ENCODE measurements around the gene HSPBP1.

Gene HSPBP1

DNA sequence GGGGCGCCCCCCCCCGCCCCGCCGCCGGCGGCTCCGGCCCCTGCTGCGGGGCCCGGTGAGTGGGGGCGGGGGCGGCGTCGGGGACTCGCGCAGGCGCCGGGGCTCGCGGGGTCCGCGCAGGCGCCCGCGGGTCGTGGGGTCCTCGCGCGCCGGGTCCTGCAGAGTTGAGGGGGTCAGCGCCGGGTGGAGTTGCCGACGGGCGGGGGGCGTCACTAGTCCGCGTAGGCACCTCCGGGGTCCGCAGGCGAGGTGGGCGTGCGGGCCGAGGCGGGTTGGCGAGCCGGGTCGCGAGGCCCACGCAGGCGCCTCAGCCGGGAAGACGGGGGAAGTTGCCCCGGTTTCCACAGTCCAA is 21.5 kb downstream of the HSPBP1 start:
- Histone ChIP-seq H3K4me3 (replicated peaks; ENCODE audit: insufficient read depth, low read length) (peak overlapping the region; percentile 75), H3K27me3 (ENCODE audit: insufficient read depth, poor library complexity, severe bottlenecking) (no peaks in the 10 kb centered on the region), H3K27ac (replicated peaks) (peak overlapping the region; percentile 98)
- DNase-seq (ENCODE audit: low read depth in 1 of 2, low spot score in 1 of 2), result no peak
- TF ChIP-seq SPI1 (IDR thresholded peaks at IDR 0.05; ENCODE audit: borderline replicate concordance, low read depth) (no peak), REST (IDR thresholded peaks at IDR 0.05; ENCODE audit: insufficient replicate concordance, low read depth) (no peak), CTCF (IDR thresholded peaks at IDR 0.05; ENCODE audit: insufficient read depth, low read length) (no peak), POLR2AphosphoS5 (IDR thresholded peaks at IDR 0.05; ENCODE audit: low read depth) (no peak), GABPA (IDR thresholded peaks at IDR 0.05; ENCODE audit: low read depth) (no peak)

GRCh38 chr19:55257461-55258420 is 22.2 kb downstream of the HSPBP1 start:
- no peak for TF ChIP-seq CTCF (IDR thresholded peaks at IDR 0.05; ENCODE audit: insufficient read depth, low read length)
- TF ChIP-seq SPI1 (IDR thresholded peaks at IDR 0.05; ENCODE audit: borderline replicate concordance, low read depth), result no peak
- no peak; the same call in 1 of the 2 replicates for TF ChIP-seq POLR2AphosphoS5 (IDR thresholded peaks at IDR 0.05; ENCODE audit: low read depth)
- no peak for TF ChIP-seq REST (IDR thresholded peaks at IDR 0.05; ENCODE audit: insufficient replicate concordance, low read depth)
- TF ChIP-seq GABPA (IDR thresholded peaks at IDR 0.05; ENCODE audit: low read depth), result no peak
- peak overlapping the region; percentile 75 for H3K4me3 ChIP-seq (replicated peaks; ENCODE audit: insufficient read depth, low read length)
- H3K27ac ChIP-seq (replicated peaks), result peak overlapping the region; percentile 98
- DNase-seq (ENCODE audit: low read depth in 1 of 2, low spot score in 1 of 2), result peak in 1 of 2 experiments; percentile 64
- H3K27me3 ChIP-seq (ENCODE audit: insufficient read depth, poor library complexity, severe bottlenecking), result no peaks in the 10 kb centered on the region

GRCh38 chr19:55256562-55257460 is 23.1 kb downstream of the HSPBP1 start:
- peak overlapping the region; percentile 98 for H3K27ac ChIP-seq (replicated peaks)
- no peaks in the 10 kb centered on the region for H3K27me3 ChIP-seq (ENCODE audit: insufficient read depth, poor library complexity, severe bottlenecking)
- TF ChIP-seq REST (IDR thresholded peaks at IDR 0.05; ENCODE audit: insufficient replicate concordance, low read depth) (no peak), GABPA (IDR thresholded peaks at IDR 0.05; ENCODE audit: low read depth) (no peak), SPI1 (IDR thresholded peaks at IDR 0.05; ENCODE audit: borderline replicate concordance, low read depth) (no peak), CTCF (IDR thresholded peaks at IDR 0.05; ENCODE audit: insufficient read depth, low read length) (no peak), POLR2AphosphoS5 (IDR thresholded peaks at IDR 0.05; ENCODE audit: low read depth) (no peak)
- DNase-seq (ENCODE audit: low read depth in 1 of 2, low spot score in 1 of 2), result peak in 1 of 2 experiments; percentile 22
- H3K4me3 ChIP-seq (replicated peaks; ENCODE audit: insufficient read depth, low read length), result peak overlapping the region; percentile 75

All from HL-60 (cell line).